Endometrium (tissue), 2 donors: ENCODE data around the gene NACAD.

Experiments
- FAIRE-seq: peaks from 2 replicates; lab custom pipeline; 2012; peaks lifted over from hg19 to GRCh38; lab: Jason Lieb, UNC
- donor health status: control.
- donor health status: control.

The NACAD gene

GRCh38 chr7:45088821-45089340, at the start of gene NACAD:
TSS of gene NACAD (minus strand) at chr7:45088969. CDS start at chr7:45088894, 75 bp downstream.
- no peak for FAIRE-seq

- FAIRE-seq, result no peak
Observed at GRCh38 chr7:45136106-45137060, 47.6 kb upstream of the NACAD start.

- FAIRE-seq, result no peak
Observed at GRCh38 chr7:45133877-45134276, 45.1 kb upstream of the NACAD start.

GRCh38 chr7:45133352-45133751, 44.6 kb upstream of the NACAD start:
- FAIRE-seq, result no peak

- no peak for FAIRE-seq
Observed at GRCh38 chr7:45132708-45133320, 44.0 kb upstream of the NACAD start.

- no peak for FAIRE-seq
Observed at GRCh38 chr7:45131891-45132290, 43.1 kb upstream of the NACAD start.

GRCh38 chr7:45130910-45131309, 42.1 kb upstream of the NACAD start:
- FAIRE-seq, result no peak

- no peak for FAIRE-seq
Observed at GRCh38 chr7:45129906-45130305, 41.1 kb upstream of the NACAD start.

GRCh38 chr7:45129181-45129800, 40.5 kb upstream of the NACAD start:
- FAIRE-seq, result no peak

- FAIRE-seq, result no peak
Observed at GRCh38 chr7:45126920-45127319, 38.2 kb upstream of the NACAD start.

GRCh38 chr7:45126201-45126600, 37.4 kb upstream of the NACAD start:
- no peak for FAIRE-seq

GRCh38 chr7:45125193-45125904, 36.6 kb upstream of the NACAD start:
- FAIRE-seq, result no peak

- no peak for FAIRE-seq
Observed at GRCh38 chr7:45123913-45124710, 35.3 kb upstream of the NACAD start.

GRCh38 chr7:45122975-45123860, 34.4 kb upstream of the NACAD start:
- no peak for FAIRE-seq

GRCh38 chr7:45119550-45119949, 30.8 kb upstream of the NACAD start:
- no peak for FAIRE-seq

- FAIRE-seq, result no peak
Observed at GRCh38 chr7:45118889-45119331, 30.1 kb upstream of the NACAD start.

GRCh38 chr7:45118292-45118691, 29.5 kb upstream of the NACAD start:
- no peak for FAIRE-seq

- FAIRE-seq, result no peak
Observed at GRCh38 chr7:45117582-45117981, 28.8 kb upstream of the NACAD start.

GRCh38 chr7:45116048-45116447, 27.3 kb upstream of the NACAD start:
- FAIRE-seq, result no peak

- no peak for FAIRE-seq
Observed at GRCh38 chr7:45114926-45115325, 26.2 kb upstream of the NACAD start.
